NOMO-1 treated with dmso at 0.1 percent for 144 hours (cell line): ENCODE measurements around the gene IQCC.
A peak's percentile ranks its signal among the peaks of the same experiment; 100 is the strongest.

Source experiments
- DNase-seq: peaks from one replicate; lab custom pipeline; 2025; ENCODE audit not compliant: unreplicated experiment; lab: John Stamatoyannopoulos, UW

IQCC gene

GRCh38 chr1:32221980-32222755 lies 16.7 kb downstream of the IQCC start, which contains the start of the genes EIF3I and TMEM234:
TSS of gene EIF3I (plus strand) at chr1:32222407. CDS start at chr1:32222442, 35 bp downstream.
TSS of gene TMEM234 (minus strand) at chr1:32222353. CDS start at chr1:32222322, 31 bp downstream.
- peak; percentile 76 for DNase-seq

- no peak for DNase-seq
Measured at GRCh38 chr1:32223683-32224082, 18.2 kb downstream of the IQCC start.

GRCh38 chr1:32224285-32224684 lies 18.8 kb downstream of the IQCC start:
- no peak for DNase-seq

GRCh38 chr1:32228771-32229170 lies 23.3 kb downstream of the IQCC start:
- DNase-seq, result no peak

- DNase-seq, result no peak
Measured at GRCh38 chr1:32231843-32232432, 26.5 kb downstream of the IQCC start.

- DNase-seq, result no peak
Measured at GRCh38 chr1:32232558-32233304, 27.3 kb downstream of the IQCC start.

GRCh38 chr1:32234792-32235191 lies 29.3 kb downstream of the IQCC start:
- no peak for DNase-seq

- no peak for DNase-seq
Measured at GRCh38 chr1:32239337-32239736, 33.9 kb downstream of the IQCC start.

- DNase-seq, result no peak
Measured at GRCh38 chr1:32239790-32240139, 34.3 kb downstream of the IQCC start.

- DNase-seq, result peak; percentile 70
Measured at GRCh38 chr1:32240140-32240951, 34.9 kb downstream of the IQCC start.

- no peak for DNase-seq
Measured at GRCh38 chr1:32241001-32241763, 35.7 kb downstream of the IQCC start.

GRCh38 chr1:32242341-32242851 lies 36.9 kb downstream of the IQCC start:
- no peak for DNase-seq

- DNase-seq, result no peak
Measured at GRCh38 chr1:32246888-32247273, 41.4 kb downstream of the IQCC start, which contains the start of gene FAM167B. TSS of gene FAM167B (plus strand) at chr1:32247222. CDS start at chr1:32247422, 200 bp downstream.

GRCh38 chr1:32247452-32247851 lies 42.0 kb downstream of the IQCC start:
- DNase-seq, result no peak

- no peak for DNase-seq
Measured at GRCh38 chr1:32247983-32248889, 42.8 kb downstream of the IQCC start.

GRCh38 chr1:32249831-32250525 lies 44.5 kb downstream of the IQCC start:
- DNase-seq, result peak; percentile 35

GRCh38 chr1:32250893-32251716 lies 45.6 kb downstream of the IQCC start, which contains the start of gene LCK:
TSS of gene LCK (plus strand) at chr1:32251265. CDS start at chr1:32274330, 23,065 bp downstream.
- DNase-seq, result no peak
